Measurements from ENCODE around the gene TDRD10.

Gene TDRD10

GRCh38 chr1:154583773-154584172, 81.8 kb downstream of the TDRD10 start:
- DNase-seq, result peak; percentile 28

GRCh38 chr1:154584267-154584994, 82.4 kb downstream of the TDRD10 start:
- DNase-seq, result no peak

- DNase-seq, result no peak
These were observed 84.2 kb downstream of the TDRD10 start for GRCh38 chr1:154586231-154586630.

GRCh38 chr1:154586641-154587040, 84.6 kb downstream of the TDRD10 start:
- DNase-seq, result no peak

- no peak for DNase-seq
These were observed 87.8 kb downstream of the TDRD10 start for GRCh38 chr1:154589780-154590179.

GRCh38 chr1:154590756-154591155, 88.7 kb downstream of the TDRD10 start:
- no peak for DNase-seq

GRCh38 chr1:154591206-154591605, 89.2 kb downstream of the TDRD10 start:
- DNase-seq, result no peak

GRCh38 chr1:154593390-154593789, 91.4 kb downstream of the TDRD10 start:
- DNase-seq, result no peak

GRCh38 chr1:154594811-154595210, 92.8 kb downstream of the TDRD10 start:
- DNase-seq, result no peak

- no peak for DNase-seq
These were observed 93.6 kb downstream of the TDRD10 start for GRCh38 chr1:154595621-154596020.

Measured in NCI-H1105 treated with DMSO at 0.1 percent for 48 hours (cell line).